HG03442 (cell line): ENCODE measurements around the gene SERINC3.

Experiments used
- ATAC-seq: cut with Tn5 transposase; IDR thresholded peaks from one replicate; pipeline ENCODE4 v1.9.1; 2021; ENCODE audit warnings: mild to moderate bottlenecking, moderate library complexity; ENCODE audit not compliant: unreplicated experiment

SERINC3 gene

GRCh38 chr20:44533928-44534327, 12.1 kb upstream of the SERINC3 start:
- ATAC-seq: no peak

GRCh38 chr20:44532981-44533331, 11.1 kb upstream of the SERINC3 start:
- no peak for ATAC-seq

- ATAC-seq: no peak
Observed at GRCh38 chr20:44532259-44532980, 10.6 kb upstream of the SERINC3 start.

- ATAC-seq: no peak
Observed at GRCh38 chr20:44528309-44528708, 6.4 kb upstream of the SERINC3 start.

- no peak for ATAC-seq
Observed at GRCh38 chr20:44527716-44528199, 5.9 kb upstream of the SERINC3 start.

GRCh38 chr20:44526129-44526528, 4.3 kb upstream of the SERINC3 start:
- no peak for ATAC-seq

- no peak for ATAC-seq
Observed at GRCh38 chr20:44523746-44524145, 1.9 kb upstream of the SERINC3 start.

GRCh38 chr20:44522841-44523240, 971 bp upstream of the SERINC3 start:
- ATAC-seq: no peak

- ATAC-seq: no peak
Observed at GRCh38 chr20:44520881-44521280, 989 bp downstream of the SERINC3 start.

- ATAC-seq: no peak
Observed at GRCh38 chr20:44518248-44518647, 3.6 kb downstream of the SERINC3 start.

GRCh38 chr20:44517454-44517853, 4.4 kb downstream of the SERINC3 start:
- ATAC-seq: no peak

GRCh38 chr20:44516491-44516890, 5.4 kb downstream of the SERINC3 start:
- no peak for ATAC-seq

- ATAC-seq: no peak
Observed at GRCh38 chr20:44513871-44514270, 8.0 kb downstream of the SERINC3 start.

- no peak for ATAC-seq
Observed at GRCh38 chr20:44509762-44510161, 12.1 kb downstream of the SERINC3 start.

- ATAC-seq: no peak
Observed at GRCh38 chr20:44504402-44505307, 17.2 kb downstream of the SERINC3 start.

- ATAC-seq: no peak
Observed at GRCh38 chr20:44502968-44503367, 18.9 kb downstream of the SERINC3 start.

GRCh38 chr20:44501448-44501847, 20.4 kb downstream of the SERINC3 start:
- no peak for ATAC-seq

- no peak for ATAC-seq
Observed at GRCh38 chr20:44500221-44500620, 21.6 kb downstream of the SERINC3 start.

GRCh38 chr20:44497761-44498160, 24.1 kb downstream of the SERINC3 start:
- ATAC-seq: no peak

GRCh38 chr20:44496976-44497375, 24.9 kb downstream of the SERINC3 start:
- ATAC-seq: no peak

- peak; percentile 52 for ATAC-seq
Observed at GRCh38 chr20:44495802-44496481, 25.9 kb downstream of the SERINC3 start.
